Osteoblast (primary cell): Measurements from ENCODE around the gene DTX3L. TPM values are rescaled to one million over a fixed set of nuclear protein-coding genes. Genes with fewer than 3 reads are reported as not detected.

ENCODE experiments used
- DNase-seq: peaks from one replicate; pipeline ENCODE4 v3.0.0; 2011; ENCODE audit warnings: low spot score, mixed read lengths; ENCODE audit not compliant: insufficient read length; ENCODE audit errors: missing footprints
- H2AFZ ChIP-seq: 2 replicates; pipeline ENCODE4 v1.6.0; 2011; ENCODE audit warnings: mild to moderate bottlenecking, low read length
- H3K27ac ChIP-seq: 2 replicates; pipeline ENCODE4 v1.5.1; 2011; ENCODE audit warnings: mild to moderate bottlenecking, low read depth, low read length, moderate library complexity
- H3K27me3 ChIP-seq: 2 replicates; pipeline ENCODE4 v1.6.0; 2012; ENCODE audit warnings: mild to moderate bottlenecking, control low read depth, inconsistent platforms, low read length, moderate library complexity; ENCODE audit not compliant: insufficient read depth
- H3K36me3 ChIP-seq: 2 replicates; pipeline ENCODE4 v1.5.1; 2011; ENCODE audit warnings: mild to moderate bottlenecking, low read length, control low read depth, moderate library complexity; ENCODE audit not compliant: insufficient read depth
- H3K4me1 ChIP-seq: 2 replicates; pipeline ENCODE4 v1.5.1; 2011; ENCODE audit warnings: mild to moderate bottlenecking, low read length, control low read depth, moderate library complexity; ENCODE audit not compliant: insufficient read depth
- H3K4me2 ChIP-seq: 2 replicates; pipeline ENCODE4 v1.6.0; 2011; ENCODE audit warnings: mild to moderate bottlenecking, low read length; ENCODE audit not compliant: insufficient read depth
- H3K4me3 ChIP-seq: fragments of 200-600 bp; sonication (generic); 3 replicates; pipeline ENCODE4 v1.5.1; 2012; ENCODE audit warnings: mild to moderate bottlenecking, low read length, inconsistent platforms; ENCODE audit not compliant: insufficient read depth
- H3K79me2 ChIP-seq: 2 replicates; pipeline ENCODE4 v1.6.0; 2012; ENCODE audit warnings: mild to moderate bottlenecking, low read length, control low read depth, inconsistent platforms; ENCODE audit not compliant: insufficient read depth
- H3K9me3 ChIP-seq: 2 replicates; pipeline ENCODE4 v1.5.1; 2011; ENCODE audit warnings: low read depth, low read length, control low read depth
- H4K20me1 ChIP-seq: 2 replicates; pipeline ENCODE4 v1.6.0; 2012; ENCODE audit warnings: mild to moderate bottlenecking, low read length, control low read depth; ENCODE audit not compliant: insufficient read depth
- total RNA-seq: library from RNA; depleted of rRNA; stranded (reverse); fragments of >200 nt; gene quantifications from 2 replicates; pipeline ENCODE4 v1.2.3, GENCODE V29; 2012
- TF ChIP-seq, protein P1 (sequence below): IDR thresholded peaks from 2 replicates; pipeline ENCODE4 v1.5.1; 2011; ENCODE audit warnings: mild to moderate bottlenecking, low read depth, low read length, moderate library complexity; ENCODE audit errors: extremely low read depth

The DTX3L gene
- total RNA-seq, 1 donor = 33.7 TPM

DNA sequence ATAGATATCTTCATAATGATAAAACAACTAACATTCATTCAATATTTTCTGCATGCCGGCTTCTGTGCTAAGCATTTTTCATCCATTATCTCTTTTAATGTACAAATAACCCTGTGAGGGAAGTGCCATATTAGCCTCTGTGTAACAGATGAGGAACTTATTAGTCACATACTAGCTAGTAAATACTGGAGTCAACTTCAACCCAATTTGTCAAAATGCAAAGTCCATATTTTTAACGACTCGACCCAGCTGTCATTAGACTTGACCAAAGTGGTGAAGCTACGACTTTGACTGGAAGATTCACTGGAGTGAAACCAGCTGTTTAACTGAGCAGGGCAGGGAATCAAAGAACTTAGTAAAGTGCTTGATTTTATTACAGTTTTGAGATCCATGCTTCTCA is 54.9 kb downstream of the DTX3L start:
- H3K27me3 ChIP-seq = peaks cover 13% of the 10 kb centered on the region
- no peaks in the 10 kb centered on the region for H4K20me1 ChIP-seq
- H3K4me2 ChIP-seq = no peak overlapping the region
- H3K36me3 ChIP-seq = no peaks in the 10 kb centered on the region
- H3K27ac ChIP-seq = no peak overlapping the region
- no peak overlapping the region for H2AFZ ChIP-seq
- TF ChIP-seq, protein P1, sequence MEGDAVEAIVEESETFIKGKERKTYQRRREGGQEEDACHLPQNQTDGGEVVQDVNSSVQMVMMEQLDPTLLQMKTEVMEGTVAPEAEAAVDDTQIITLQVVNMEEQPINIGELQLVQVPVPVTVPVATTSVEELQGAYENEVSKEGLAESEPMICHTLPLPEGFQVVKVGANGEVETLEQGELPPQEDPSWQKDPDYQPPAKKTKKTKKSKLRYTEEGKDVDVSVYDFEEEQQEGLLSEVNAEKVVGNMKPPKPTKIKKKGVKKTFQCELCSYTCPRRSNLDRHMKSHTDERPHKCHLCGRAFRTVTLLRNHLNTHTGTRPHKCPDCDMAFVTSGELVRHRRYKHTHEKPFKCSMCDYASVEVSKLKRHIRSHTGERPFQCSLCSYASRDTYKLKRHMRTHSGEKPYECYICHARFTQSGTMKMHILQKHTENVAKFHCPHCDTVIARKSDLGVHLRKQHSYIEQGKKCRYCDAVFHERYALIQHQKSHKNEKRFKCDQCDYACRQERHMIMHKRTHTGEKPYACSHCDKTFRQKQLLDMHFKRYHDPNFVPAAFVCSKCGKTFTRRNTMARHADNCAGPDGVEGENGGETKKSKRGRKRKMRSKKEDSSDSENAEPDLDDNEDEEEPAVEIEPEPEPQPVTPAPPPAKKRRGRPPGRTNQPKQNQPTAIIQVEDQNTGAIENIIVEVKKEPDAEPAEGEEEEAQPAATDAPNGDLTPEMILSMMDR = no peak
- no peak for DNase-seq
- no peaks in the 10 kb centered on the region for H3K79me2 ChIP-seq
- no peaks in the 10 kb centered on the region for H3K4me1 ChIP-seq
- no peak overlapping the region for H3K4me3 ChIP-seq
- no peaks in the 10 kb centered on the region for H3K9me3 ChIP-seq

DNA sequence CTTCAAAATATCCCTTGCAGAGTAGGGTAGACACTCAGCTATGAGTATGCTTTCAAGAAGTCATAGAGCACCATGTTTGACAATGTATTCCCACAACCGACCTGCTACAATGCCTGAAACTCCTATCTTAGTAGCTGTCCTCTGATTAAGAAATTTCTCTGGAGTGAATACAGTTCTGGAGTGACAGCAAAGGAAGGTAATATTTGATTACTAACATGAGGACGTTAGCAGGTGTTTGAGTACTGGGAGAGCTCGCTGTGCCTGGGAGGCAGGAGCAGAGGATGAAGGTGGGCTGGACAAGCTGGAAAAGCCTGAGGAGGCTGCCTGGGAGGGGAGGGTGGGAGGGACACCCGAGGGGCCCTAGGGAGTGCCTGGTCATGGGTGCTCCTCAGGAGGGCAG is 56.3 kb downstream of the DTX3L start:
- Histone ChIP-seq H3K4me1 (no peaks in the 10 kb centered on the region), H3K27me3 (peaks cover 13% of the 10 kb centered on the region)
- DNase-seq = no peak

DNA sequence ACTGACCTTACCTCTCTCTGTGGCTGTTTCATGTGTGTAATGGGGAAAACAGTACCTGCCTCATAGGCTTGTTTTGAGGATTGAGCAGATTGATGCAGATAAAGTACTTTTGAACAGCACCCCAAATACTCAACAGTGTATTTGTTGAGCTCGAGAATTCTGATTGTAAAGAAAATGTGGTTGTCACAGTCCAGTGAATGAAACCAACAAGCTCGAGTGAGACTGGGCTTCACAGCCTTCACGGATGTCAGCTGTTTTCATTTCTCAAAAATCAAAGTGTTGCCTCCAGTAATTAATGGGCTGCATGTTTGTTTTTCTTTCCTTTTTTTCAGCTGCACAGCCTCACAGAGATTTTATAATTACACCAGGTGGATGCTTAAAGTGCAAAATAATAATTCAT is 57.0 kb downstream of the DTX3L start:
- no peak overlapping the region for H3K27ac ChIP-seq
- H2AFZ ChIP-seq = no peak overlapping the region
- no peaks in the 10 kb centered on the region for H4K20me1 ChIP-seq
- TF ChIP-seq, protein P1 = no peak
- H3K79me2 ChIP-seq = no peaks in the 10 kb centered on the region
- H3K9me3 ChIP-seq = no peaks in the 10 kb centered on the region
- H3K36me3 ChIP-seq = no peaks in the 10 kb centered on the region
- H3K4me1 ChIP-seq = no peaks in the 10 kb centered on the region
- no peak overlapping the region for H3K4me3 ChIP-seq
- DNase-seq = no peak
- peaks cover 13% of the 10 kb centered on the region for H3K27me3 ChIP-seq
- no peak overlapping the region for H3K4me2 ChIP-seq

More for the DNA sequence above, 56.3 kb downstream of the DTX3L start:
- H3K27ac ChIP-seq = no peak overlapping the region
- H3K36me3 ChIP-seq = no peaks in the 10 kb centered on the region
- no peaks in the 10 kb centered on the region for H4K20me1 ChIP-seq
- H2AFZ ChIP-seq = no peak overlapping the region
- no peaks in the 10 kb centered on the region for H3K9me3 ChIP-seq
- H3K4me2 ChIP-seq = no peak overlapping the region
- TF ChIP-seq, protein P1 = no peak
- H3K4me3 ChIP-seq = no peak overlapping the region
- H3K79me2 ChIP-seq = no peaks in the 10 kb centered on the region

DNA sequence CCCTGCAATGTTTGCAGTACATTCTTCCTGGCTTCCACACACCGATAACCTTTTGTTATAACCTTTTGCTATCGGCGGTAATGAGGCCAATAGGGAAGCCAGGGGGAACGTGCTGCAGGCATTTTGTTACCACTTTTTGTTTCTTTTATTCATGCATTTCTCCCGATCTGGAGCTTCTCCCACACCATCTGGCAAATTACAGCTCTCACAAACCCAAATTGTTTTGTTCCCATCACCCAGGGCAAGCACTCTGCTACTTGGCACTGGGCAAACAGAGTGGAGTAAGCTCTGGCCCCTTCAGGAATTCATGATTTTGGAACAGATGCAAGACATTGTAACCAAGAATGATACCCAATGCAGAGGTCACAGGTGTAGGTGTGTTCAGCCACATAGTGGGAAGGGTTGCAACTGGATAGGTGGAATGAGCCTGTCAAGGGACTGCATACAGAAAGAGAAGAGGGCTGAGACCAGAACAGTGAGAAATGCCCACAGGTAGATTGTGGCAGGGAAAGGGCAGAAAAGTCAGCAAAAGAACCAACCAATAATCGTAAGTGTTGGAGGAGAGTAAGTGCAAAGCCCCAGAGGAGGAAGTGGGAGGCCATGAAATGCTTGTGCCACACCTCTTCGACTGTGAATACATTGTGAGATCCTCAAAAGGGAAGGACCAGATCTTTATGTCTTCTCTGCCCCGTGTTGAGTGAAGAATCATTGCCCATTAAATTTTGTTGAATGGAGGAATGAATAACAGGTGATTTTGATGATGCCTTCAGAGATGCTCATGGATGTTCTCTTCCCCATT is 59.1 kb downstream of the DTX3L start:
- Histone ChIP-seq H4K20me1 (no peaks in the 10 kb centered on the region), H3K27ac (no peak overlapping the region), H3K36me3 (no peaks in the 10 kb centered on the region), H3K9me3 (no peaks in the 10 kb centered on the region), H3K4me3 (no peak overlapping the region), H3K4me2 (no peak overlapping the region), H3K27me3 (peaks cover 5% of the 10 kb centered on the region), H3K79me2 (no peaks in the 10 kb centered on the region), H3K4me1 (no peaks in the 10 kb centered on the region), H2AFZ (no peak overlapping the region)
- no peak for DNase-seq
- TF ChIP-seq, protein P1 = no peak

Other genes with a start within 250 kb of the DTX3L start
- 18.1 and 18.3 TPM in 2 replicates for gene CSTA, start 239.1 kb upstream of the DTX3L start, total RNA-seq
- 17.0 and 17.1 TPM in 2 replicates for gene MIX23, start 181.1 kb upstream of the DTX3L start, total RNA-seq
- 6.5 and 8.3 TPM in 2 replicates for gene FAM162A, start 180.2 kb upstream of the DTX3L start, total RNA-seq
- 9.8 and 10.9 TPM in 2 replicates for gene WDR5B, start 148.3 kb upstream of the DTX3L start, total RNA-seq
- gene KPNA1, start 49.4 kb upstream of the DTX3L start, total RNA-seq = 44.5 and 48.1 TPM in 2 replicates
- gene PARP9, start within 50 bp of the DTX3L start, total RNA-seq = 29.2 and 33.3 TPM in 2 replicates
- 3.2 and 3.6 TPM in 2 replicates for gene PARP15, start 13.3 kb downstream of the DTX3L start, total RNA-seq
- 67.2 and 84.3 TPM in 2 replicates for gene PARP14, start 116.5 kb downstream of the DTX3L start, total RNA-seq
- 13.8 and 16.2 TPM in 2 replicates for gene HSPBAP1, start 229.5 kb downstream of the DTX3L start, total RNA-seq
- gene SLC49A4, start 230.7 kb downstream of the DTX3L start, total RNA-seq = 41.8 and 43.4 TPM in 2 replicates